GM12874 (cell line): ENCODE measurements around the gene KLHDC4.

Source experiments
- CTCF ChIP-seq: IDR thresholded peaks from 2 replicates; pipeline ENCODE4 v1.5.1; 2011; ENCODE audit warnings: low read depth, mild to moderate bottlenecking, control low read depth, low read length, moderate library complexity; ENCODE audit not compliant: insufficient read depth

Gene KLHDC4

DNA sequence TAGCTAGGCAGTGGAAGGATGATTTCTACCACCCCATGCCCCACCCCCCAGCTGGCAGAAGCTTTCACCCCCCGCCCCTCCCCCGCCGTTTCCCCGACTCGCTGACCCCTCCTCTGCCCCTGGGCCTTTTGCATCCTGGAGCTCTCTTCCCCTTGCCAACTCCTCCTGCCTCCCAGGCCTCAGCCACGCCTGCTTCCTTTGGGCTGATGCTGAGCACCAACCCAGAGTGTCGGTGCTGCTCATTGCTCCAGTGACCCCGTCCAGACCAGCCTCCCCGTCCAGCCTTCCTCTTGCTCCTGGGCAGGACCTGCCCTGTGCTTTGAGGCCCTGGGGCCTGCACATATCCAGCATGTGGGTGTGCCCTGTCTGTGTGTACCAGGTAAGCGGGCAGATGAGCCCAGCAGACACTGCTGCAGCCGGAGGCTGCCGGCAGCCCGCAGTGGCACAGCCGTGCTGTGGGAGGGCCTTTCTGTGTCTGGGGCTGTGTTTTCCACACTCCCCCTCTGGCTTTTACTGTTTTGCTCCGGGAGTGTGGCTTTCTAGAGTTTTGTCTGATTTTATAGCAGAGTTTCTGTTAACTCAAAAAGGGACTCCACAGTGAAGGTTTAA is 90.6 kb downstream of the KLHDC4 start:
- TF ChIP-seq CTCF, result no peak

- TF ChIP-seq CTCF, result no peak
These were observed 91.4 kb downstream of the KLHDC4 start for GRCh38 chr16:87674419-87674818.

DNA sequence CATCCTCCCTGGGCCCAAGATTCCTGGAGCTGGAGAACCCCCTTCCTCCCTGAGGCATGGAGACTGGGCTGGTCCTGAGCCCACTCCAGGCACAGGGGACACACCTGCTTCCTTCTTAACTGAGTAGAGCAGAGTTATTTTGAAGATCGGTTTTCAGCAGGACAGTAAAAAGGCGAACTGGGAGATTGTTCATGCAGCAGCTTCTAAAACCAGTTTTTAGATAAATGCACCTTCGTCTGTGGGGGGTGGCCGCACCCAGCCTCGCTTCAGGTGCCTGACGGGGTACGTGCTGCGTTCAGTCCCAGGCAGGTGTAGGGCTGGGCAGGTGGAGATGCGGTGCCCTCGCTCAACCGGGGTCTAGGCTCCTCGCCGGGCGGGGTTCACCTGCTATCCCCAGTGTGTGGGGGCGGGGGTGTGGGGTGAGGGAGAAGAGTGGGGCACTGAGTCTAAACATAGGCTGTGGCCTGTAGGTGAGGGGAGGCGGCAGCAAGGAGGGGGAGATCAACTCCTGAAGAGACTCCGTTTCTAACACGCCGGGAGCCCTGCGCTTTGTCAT is 94.0 kb downstream of the KLHDC4 start:
- TF ChIP-seq CTCF, result no peak

GRCh38 chr16:87671221-87671620 is 94.6 kb downstream of the KLHDC4 start:
- no peak for TF ChIP-seq CTCF

- no peak for TF ChIP-seq CTCF
These were observed 96.1 kb downstream of the KLHDC4 start for GRCh38 chr16:87669672-87670071.

GRCh38 chr16:87667946-87668345 is 97.8 kb downstream of the KLHDC4 start:
- no peak for TF ChIP-seq CTCF

DNA sequence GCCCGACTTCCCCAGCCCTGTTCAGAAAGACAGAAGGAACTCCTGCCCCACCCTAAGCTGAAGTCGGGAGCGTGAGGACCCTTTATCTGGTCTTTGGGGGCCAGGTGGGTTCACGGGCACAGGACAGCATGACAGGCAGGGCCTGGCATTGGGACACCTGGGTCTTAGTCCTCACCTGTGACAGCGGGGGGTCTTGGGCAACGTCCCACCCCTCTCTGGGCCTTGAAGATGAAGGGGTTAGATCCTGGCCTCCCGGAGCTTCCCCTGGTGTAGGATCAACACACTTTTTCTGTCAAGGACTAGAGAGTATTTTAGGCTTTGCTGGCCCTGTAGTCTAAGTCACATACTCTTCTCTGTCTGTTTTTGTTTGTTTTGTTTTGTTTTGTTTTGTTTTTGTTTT is 98.3 kb downstream of the KLHDC4 start:
- TF ChIP-seq CTCF, result no peak
